ENCODE measurements around the gene ACTR3C. TPM values are rescaled to one million over a fixed set of nuclear protein-coding genes. Genes with fewer than 3 reads are reported as not detected.
A peak's percentile ranks its signal among the peaks of the same experiment; 100 is the strongest.
"Not testable (repeated sequence)": the region's sequence is repeated elsewhere in the genome, so short reads cannot be mapped to it uniquely, and the experiment has no call there.

ACTR3C gene
- total RNA-seq, 2 donors from 2014 or later, result 20.2 to 38.0 TPM

- ATAC-seq; DNase-seq; intact Hi-C loops (cut with DNase I, micrococcal nuclease): not testable (repeated sequence)
Observed at GRCh38 chr7:150268798-150269197, 54.5 kb downstream of the ACTR3C start.

- intact Hi-C loops (cut with DNase I, micrococcal nuclease); DNase-seq; ATAC-seq: not testable (repeated sequence)
Observed at GRCh38 chr7:150268287-150268686, 55.1 kb downstream of the ACTR3C start.

GRCh38 chr7:150266953-150267665 is 56.2 kb downstream of the ACTR3C start:
- intact Hi-C loops (cut with DNase I, micrococcal nuclease); ATAC-seq; DNase-seq: not testable (repeated sequence)

- DNase-seq; ATAC-seq; intact Hi-C loops (cut with DNase I, micrococcal nuclease): not testable (repeated sequence)
Observed at GRCh38 chr7:150262656-150263055, 60.7 kb downstream of the ACTR3C start.

- intact Hi-C loops (cut with DNase I, micrococcal nuclease); DNase-seq; ATAC-seq: not testable (repeated sequence)
Observed at GRCh38 chr7:150247745-150248144, 75.6 kb downstream of the ACTR3C start.

GRCh38 chr7:150245208-150245607 is 78.1 kb downstream of the ACTR3C start:
- ATAC-seq; DNase-seq; intact Hi-C loops (cut with DNase I, micrococcal nuclease): not testable (repeated sequence)

- ATAC-seq; intact Hi-C loops (cut with DNase I, micrococcal nuclease); DNase-seq: not testable (repeated sequence)
Observed at GRCh38 chr7:150242935-150243334, 80.4 kb downstream of the ACTR3C start.

- DNase-seq; ATAC-seq; intact Hi-C loops (cut with DNase I, micrococcal nuclease): not testable (repeated sequence)
Observed at GRCh38 chr7:150225444-150225843, 97.9 kb downstream of the ACTR3C start.

- ATAC-seq; intact Hi-C loops (cut with DNase I, micrococcal nuclease): not testable (repeated sequence)
- peak in 1 of 2 donors; percentile 4 for DNase-seq
Observed at GRCh38 chr7:150222083-150222972, 101.0 kb downstream of the ACTR3C start.

GRCh38 chr7:150220673-150221181 is 102.6 kb downstream of the ACTR3C start:
- DNase-seq, result peak in 1 of 2 donors; percentile 12
- intact Hi-C loops (cut with DNase I, micrococcal nuclease), result not testable (repeated sequence)
- ATAC-seq, result peak; percentile 60

GRCh38 chr7:150219941-150220658 is 103.2 kb downstream of the ACTR3C start:
- DNase-seq, result peak in 1 of 2 donors; percentile 4
- peak; percentile 29 for ATAC-seq
- intact Hi-C loops (cut with DNase I, micrococcal nuclease), result not testable (repeated sequence)

- ATAC-seq; intact Hi-C loops (cut with DNase I, micrococcal nuclease); DNase-seq: not testable (repeated sequence)
Observed at GRCh38 chr7:150206848-150207247, 116.5 kb downstream of the ACTR3C start.

GRCh38 chr7:150205866-150206265 is 117.5 kb downstream of the ACTR3C start:
- ATAC-seq; intact Hi-C loops (cut with DNase I, micrococcal nuclease); DNase-seq: not testable (repeated sequence)

- intact Hi-C loops (cut with DNase I, micrococcal nuclease); DNase-seq; ATAC-seq: not testable (repeated sequence)
Observed at GRCh38 chr7:150204577-150204976, 118.8 kb downstream of the ACTR3C start.

- DNase-seq; ATAC-seq; intact Hi-C loops (cut with DNase I, micrococcal nuclease): not testable (repeated sequence)
Observed at GRCh38 chr7:150202894-150203293, 120.5 kb downstream of the ACTR3C start.

Data from left colon (tissue), 2 donors.